ENCODE data around the gene CMTM7. TPM values are rescaled to one million over a fixed set of nuclear protein-coding genes. Genes with fewer than 3 reads are reported as not detected.

Gene CMTM7
- total and polyA plus RNA-seq, 9 donors, result 3.9 to 23.2 (median 18.8) TPM

DNA sequence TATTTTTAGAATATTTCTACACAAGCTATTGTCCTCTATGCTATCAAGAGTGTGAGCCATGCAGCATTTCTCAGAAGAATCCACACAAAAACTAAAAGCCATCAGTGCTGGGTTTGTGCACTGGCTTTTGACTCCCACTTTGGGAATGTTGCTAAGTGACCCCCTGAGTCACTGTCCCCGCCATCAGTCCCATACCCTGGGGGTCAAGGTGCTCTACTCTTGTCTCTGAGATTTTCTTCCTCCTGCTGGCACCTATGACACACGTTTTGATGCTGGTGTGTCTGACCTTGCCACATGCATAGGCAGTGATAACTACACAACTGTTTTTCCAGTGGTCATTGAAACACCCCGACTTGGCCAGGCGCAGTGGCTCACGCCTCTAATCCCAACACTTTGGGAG lies 19.8 kb downstream of the CMTM7 start:
- H3K9me3 ChIP-seq (replicated peaks; ENCODE audit: control insufficient read depth, low read depth, low read length), result no peaks in the 10 kb centered on the region
- no peaks in the 10 kb centered on the region for H3K27me3 ChIP-seq (ENCODE audit: control insufficient read depth, insufficient read depth, low read length)
- 83% methylated on average over 5 of the region's 5 CpGs for WGBS (ENCODE audit: insufficient coverage)
- no peak for DNase-seq
- H3K4me1 ChIP-seq (ENCODE audit: control insufficient read depth, insufficient read depth, low read length), result peaks cover 24% of the 10 kb centered on the region
- no peak overlapping the region for H3K27ac ChIP-seq (ENCODE audit: low read length)
- H3K36me3 ChIP-seq (ENCODE audit: control insufficient read depth, insufficient read depth, low read length), result no peaks in the 10 kb centered on the region
- H3K4me3 ChIP-seq (ENCODE audit: low read length), result no peak overlapping the region

GRCh38 chr3:32412887-32413286 lies 21.2 kb downstream of the CMTM7 start:
- WGBS (ENCODE audit: insufficient coverage), result no CpG with 5 or more reads among the region's 3 CpGs
- Histone ChIP-seq H3K36me3 (ENCODE audit: control insufficient read depth, insufficient read depth, low read length) (no peaks in the 10 kb centered on the region), H3K9me3 (replicated peaks; ENCODE audit: control insufficient read depth, low read depth, low read length) (no peaks in the 10 kb centered on the region), H3K27ac (ENCODE audit: low read length) (no peak overlapping the region), H3K4me3 (ENCODE audit: low read length) (no peak overlapping the region), H3K27me3 (ENCODE audit: control insufficient read depth, insufficient read depth, low read length) (no peaks in the 10 kb centered on the region), H3K4me1 (ENCODE audit: control insufficient read depth, insufficient read depth, low read length) (peaks cover 24% of the 10 kb centered on the region)
- no peak for DNase-seq

DNA sequence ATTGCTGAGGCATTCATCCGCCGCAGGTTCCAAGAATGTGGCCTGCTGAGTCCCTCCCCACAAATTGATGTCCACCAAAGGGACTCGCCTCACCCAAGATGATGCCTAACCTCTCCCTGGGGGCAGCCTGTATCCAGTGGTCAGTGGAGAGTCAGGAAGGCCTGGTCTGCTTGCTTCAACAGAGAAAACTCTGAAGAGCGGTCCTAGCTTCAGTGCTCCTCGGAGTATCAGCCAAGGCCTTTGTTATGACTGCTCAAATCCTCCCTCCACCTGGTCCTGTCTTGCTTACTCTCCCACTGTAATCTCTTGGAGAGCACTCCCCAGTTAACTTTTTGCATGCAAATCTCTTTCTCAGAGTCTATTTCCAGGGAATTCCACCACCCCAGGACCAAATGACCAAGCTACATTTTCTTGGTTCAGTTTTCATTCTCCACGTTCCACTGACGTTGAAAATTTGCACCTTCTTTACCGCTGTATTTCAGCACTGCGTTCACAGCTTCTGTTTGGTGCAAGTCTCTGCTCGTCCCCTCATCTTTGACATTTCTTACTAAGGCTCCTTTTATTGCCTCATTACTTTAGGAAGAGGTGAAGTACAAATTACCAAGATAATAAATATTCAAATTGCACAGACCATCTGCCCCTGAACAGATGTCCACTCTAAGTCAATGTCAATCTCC lies 22.3 kb downstream of the CMTM7 start:
- Histone ChIP-seq H3K27ac (ENCODE audit: low read length) (peak overlapping the region; percentile 65), H3K4me1 (ENCODE audit: control insufficient read depth, insufficient read depth, low read length) (peaks cover 24% of the 10 kb centered on the region)
- 91% methylated on average over 4 of the region's 10 CpGs for WGBS (ENCODE audit: insufficient coverage)

GRCh38 chr3:32414522-32415202 lies 23.0 kb downstream of the CMTM7 start:
- Histone ChIP-seq H3K27me3 (ENCODE audit: control insufficient read depth, insufficient read depth, low read length) (no peaks in the 10 kb centered on the region), H3K9me3 (replicated peaks; ENCODE audit: control insufficient read depth, low read depth, low read length) (no peaks in the 10 kb centered on the region), H3K4me3 (ENCODE audit: low read length) (no peak overlapping the region), H3K4me1 (ENCODE audit: control insufficient read depth, insufficient read depth, low read length) (peaks cover 24% of the 10 kb centered on the region), H3K27ac (ENCODE audit: low read length) (peak overlapping the region; percentile 81), H3K36me3 (ENCODE audit: control insufficient read depth, insufficient read depth, low read length) (no peaks in the 10 kb centered on the region)
- DNase-seq, result peak; percentile 65
- WGBS (ENCODE audit: insufficient coverage), result 70% methylated on average over 3 of the region's 6 CpGs

More for the DNA sequence above, 22.3 kb downstream of the CMTM7 start:
- no peak for DNase-seq
- no peaks in the 10 kb centered on the region for H3K27me3 ChIP-seq (ENCODE audit: control insufficient read depth, insufficient read depth, low read length)
- no peak overlapping the region for H3K4me3 ChIP-seq (ENCODE audit: low read length)
- no peaks in the 10 kb centered on the region for H3K36me3 ChIP-seq (ENCODE audit: control insufficient read depth, insufficient read depth, low read length)
- no peaks in the 10 kb centered on the region for H3K9me3 ChIP-seq (replicated peaks; ENCODE audit: control insufficient read depth, low read depth, low read length)

DNA sequence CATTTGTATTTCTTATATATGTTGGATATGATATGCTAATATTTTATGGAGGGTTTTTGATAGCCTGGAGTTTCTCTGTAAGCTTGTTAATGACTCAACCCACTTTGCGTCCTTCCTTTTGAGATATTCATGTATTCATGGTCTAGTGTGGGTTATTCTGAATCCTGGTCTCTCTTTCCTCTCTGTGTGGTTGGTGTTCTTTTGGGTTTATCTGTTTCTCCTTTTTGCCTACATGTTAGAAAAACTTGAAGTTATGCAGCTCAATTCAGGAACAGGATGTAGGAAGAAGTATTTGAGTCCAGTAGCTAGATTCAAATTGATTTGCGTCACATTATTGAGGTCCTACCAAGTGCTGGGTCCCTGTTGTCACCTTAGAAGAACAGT lies 28.1 kb downstream of the CMTM7 start:
- H3K27me3 ChIP-seq (ENCODE audit: control insufficient read depth, insufficient read depth, low read length), result no peaks in the 10 kb centered on the region
- H3K27ac ChIP-seq (ENCODE audit: low read length), result peak overlapping the region; percentile 72
- DNase-seq, result no peak
- 92% methylated on average over 1 of the region's 2 CpGs for WGBS (ENCODE audit: insufficient coverage)
- no peak overlapping the region for H3K4me3 ChIP-seq (ENCODE audit: low read length)
- no peaks in the 10 kb centered on the region for H3K36me3 ChIP-seq (ENCODE audit: control insufficient read depth, insufficient read depth, low read length)
- H3K4me1 ChIP-seq (ENCODE audit: control insufficient read depth, insufficient read depth, low read length), result peaks cover 43% of the 10 kb centered on the region
- H3K9me3 ChIP-seq (replicated peaks; ENCODE audit: control insufficient read depth, low read depth, low read length), result no peaks in the 10 kb centered on the region

DNA sequence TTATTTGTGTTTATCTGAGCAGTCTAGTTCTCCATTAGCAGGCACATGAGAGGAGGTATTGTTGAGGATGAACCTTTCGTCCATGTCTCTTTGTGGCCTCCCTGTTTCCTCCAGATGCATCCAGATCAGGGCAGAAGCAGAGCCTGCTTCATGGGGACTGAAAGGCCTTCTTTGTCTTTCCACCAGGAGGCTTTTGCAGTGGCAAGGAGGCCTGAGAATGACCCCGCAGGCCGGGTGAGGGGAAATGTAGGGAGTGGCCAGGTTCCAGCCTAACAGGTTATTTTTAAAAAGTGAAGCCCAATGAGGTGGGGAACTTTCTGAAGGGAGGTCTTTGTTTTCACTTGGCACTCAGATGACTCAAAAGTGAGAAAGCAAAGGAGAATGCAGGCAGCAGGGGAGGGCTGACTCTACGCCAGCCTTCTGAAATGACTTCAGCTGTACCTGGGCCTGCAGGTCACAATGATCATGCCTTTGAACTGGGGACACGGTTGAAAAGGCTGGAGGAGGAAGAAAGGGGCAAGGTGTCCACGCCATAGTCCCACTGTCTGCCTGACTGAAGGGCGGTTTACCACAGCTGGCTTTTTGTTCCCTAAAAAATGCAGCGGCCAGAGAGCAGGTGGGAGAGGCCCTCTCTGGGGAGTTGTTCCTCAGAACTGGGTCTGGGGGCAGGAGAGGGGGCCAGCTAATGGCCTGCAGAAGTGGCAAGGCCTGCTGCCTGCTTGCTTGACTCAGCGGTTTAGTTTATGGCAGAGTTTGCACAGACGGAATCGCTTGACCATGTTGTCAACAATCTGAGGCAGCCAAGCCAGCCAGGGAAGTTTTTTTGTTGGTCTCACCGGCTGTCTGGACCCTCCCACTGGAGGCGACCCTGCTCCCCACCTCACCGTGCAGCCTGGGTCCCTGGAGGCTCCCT lies 28.7 kb downstream of the CMTM7 start:
- no peak overlapping the region for H3K4me3 ChIP-seq (ENCODE audit: low read length)
- peak overlapping the region; percentile 72 for H3K27ac ChIP-seq (ENCODE audit: low read length)
- no peaks in the 10 kb centered on the region for H3K9me3 ChIP-seq (replicated peaks; ENCODE audit: control insufficient read depth, low read depth, low read length)
- H3K4me1 ChIP-seq (ENCODE audit: control insufficient read depth, insufficient read depth, low read length), result peaks cover 44% of the 10 kb centered on the region
- DNase-seq, result peak; percentile 43
- no peaks in the 10 kb centered on the region for H3K36me3 ChIP-seq (ENCODE audit: control insufficient read depth, insufficient read depth, low read length)
- 24% methylated on average over 12 of the region's 14 CpGs for WGBS (ENCODE audit: insufficient coverage)
- H3K27me3 ChIP-seq (ENCODE audit: control insufficient read depth, insufficient read depth, low read length), result no peaks in the 10 kb centered on the region

DNA sequence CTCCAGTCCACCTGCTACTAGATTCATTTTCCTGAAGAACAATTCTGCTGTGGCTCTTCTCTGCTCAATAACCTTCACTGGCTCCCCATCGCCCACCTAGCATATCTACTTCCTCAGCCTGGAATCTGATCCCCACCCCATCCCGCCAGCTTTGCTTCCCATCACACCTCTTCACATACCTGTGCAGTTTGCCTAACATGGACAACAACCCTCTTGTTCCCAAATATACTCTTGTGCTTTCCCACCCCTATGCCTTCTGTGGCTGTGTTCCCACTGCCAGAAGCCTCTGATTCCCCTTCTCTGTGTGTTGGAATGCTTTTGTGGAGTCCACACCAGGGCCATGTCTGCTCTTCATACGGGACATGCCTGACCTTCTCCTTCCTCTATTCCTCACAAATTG lies 29.5 kb downstream of the CMTM7 start:
- H3K27ac ChIP-seq (ENCODE audit: low read length), result peak overlapping the region; percentile 72
- 94% methylated on average over 2 of the region's 3 CpGs for WGBS (ENCODE audit: insufficient coverage)
- no peaks in the 10 kb centered on the region for H3K9me3 ChIP-seq (replicated peaks; ENCODE audit: control insufficient read depth, low read depth, low read length)
- H3K4me3 ChIP-seq (ENCODE audit: low read length), result no peak overlapping the region
- H3K36me3 ChIP-seq (ENCODE audit: control insufficient read depth, insufficient read depth, low read length), result no peaks in the 10 kb centered on the region
- DNase-seq, result no peak
- H3K27me3 ChIP-seq (ENCODE audit: control insufficient read depth, insufficient read depth, low read length), result no peaks in the 10 kb centered on the region
- H3K4me1 ChIP-seq (ENCODE audit: control insufficient read depth, insufficient read depth, low read length), result peaks cover 44% of the 10 kb centered on the region

- no peaks in the 10 kb centered on the region for H3K36me3 ChIP-seq (ENCODE audit: control insufficient read depth, insufficient read depth, low read length)
- WGBS (ENCODE audit: insufficient coverage), result 29% methylated on average over 6 of the region's 10 CpGs
- no peaks in the 10 kb centered on the region for H3K27me3 ChIP-seq (ENCODE audit: control insufficient read depth, insufficient read depth, low read length)
- H3K4me3 ChIP-seq (ENCODE audit: low read length), result no peak overlapping the region
- peak overlapping the region; percentile 60 for H3K27ac ChIP-seq (ENCODE audit: low read length)
- H3K9me3 ChIP-seq (replicated peaks; ENCODE audit: control insufficient read depth, low read depth, low read length), result no peaks in the 10 kb centered on the region
- peak; percentile 70 for DNase-seq
- H3K4me1 ChIP-seq (ENCODE audit: control insufficient read depth, insufficient read depth, low read length), result peaks cover 44% of the 10 kb centered on the region
Observed at GRCh38 chr3:32421991-32422859, 30.6 kb downstream of the CMTM7 start.

DNA sequence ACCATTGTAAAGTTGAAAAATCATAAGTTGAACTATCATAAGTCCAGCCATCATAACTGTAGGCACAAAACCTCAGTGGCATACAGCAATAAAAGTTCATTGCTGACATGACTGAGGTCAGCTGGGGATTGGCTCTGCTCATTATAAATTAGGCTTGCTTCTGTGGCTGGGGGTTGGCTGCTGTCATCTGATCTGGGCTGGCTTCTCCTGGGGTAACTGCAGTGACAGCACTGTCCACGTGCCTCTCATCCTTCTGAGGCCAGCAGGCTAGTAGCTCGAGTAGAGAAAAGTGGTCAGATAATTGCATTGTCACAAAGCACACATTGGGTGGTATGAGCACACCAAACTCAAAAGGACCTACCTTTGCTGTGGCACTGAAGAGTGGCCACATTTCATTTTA lies 31.3 kb downstream of the CMTM7 start:
- no CpG with 5 or more reads among the region's 2 CpGs for WGBS (ENCODE audit: insufficient coverage)
- H3K27ac ChIP-seq (ENCODE audit: low read length), result no peak overlapping the region
- DNase-seq, result peak; percentile 46

More for the DNA sequence above, 31.3 kb downstream of the CMTM7 start:
- peaks cover 46% of the 10 kb centered on the region for H3K4me1 ChIP-seq (ENCODE audit: control insufficient read depth, insufficient read depth, low read length)
- H3K4me3 ChIP-seq (ENCODE audit: low read length), result no peak overlapping the region
- no peaks in the 10 kb centered on the region for H3K9me3 ChIP-seq (replicated peaks; ENCODE audit: control insufficient read depth, low read depth, low read length)
- no peaks in the 10 kb centered on the region for H3K27me3 ChIP-seq (ENCODE audit: control insufficient read depth, insufficient read depth, low read length)
- no peaks in the 10 kb centered on the region for H3K36me3 ChIP-seq (ENCODE audit: control insufficient read depth, insufficient read depth, low read length)
